NT2/D1 (cell line): Measurements from ENCODE around the gene GABRA5.

ENCODE experiments used
- DNase-seq: peaks from one replicate; pipeline ENCODE4 v3.0.0-alpha.2; 2011; ENCODE audit warnings: low read depth, low spot score
- H3K27me3 ChIP-seq: 2 replicates; pipeline ENCODE4 v1.6.0; 2011; ENCODE audit warnings: mild to moderate bottlenecking; ENCODE audit not compliant: insufficient read length, insufficient read depth
- H3K36me3 ChIP-seq: 2 replicates; pipeline ENCODE4 v1.6.1; 2011; ENCODE audit warnings: mild to moderate bottlenecking, low read length, mixed read lengths; ENCODE audit not compliant: insufficient read depth, insufficient read length
- H3K4me1 ChIP-seq: 2 replicates; pipeline ENCODE4 v1.5.1; 2011; ENCODE audit not compliant: insufficient read depth, insufficient read length
- H3K4me3 ChIP-seq: 2 replicates; pipeline ENCODE4 v1.5.1; 2011; ENCODE audit warnings: low read depth; ENCODE audit not compliant: insufficient read length
- H3K9ac ChIP-seq: 2 replicates; pipeline ENCODE4 v1.6.0; 2011; ENCODE audit warnings: low read depth; ENCODE audit not compliant: insufficient read length
- H3K9me3 ChIP-seq: 2 replicates; pipeline ENCODE4 v1.5.1; 2011; ENCODE audit warnings: mild to moderate bottlenecking, low read length; ENCODE audit not compliant: insufficient read depth
- SUZ12 ChIP-seq: IDR thresholded peaks from 2 replicates; pipeline ENCODE4 v1.6.1; 2011; ENCODE audit not compliant: insufficient read length, insufficient read depth; ENCODE audit errors: extremely low read depth
- YY1 ChIP-seq: IDR thresholded peaks from 2 replicates; pipeline ENCODE4 v1.6.1; 2011; ENCODE audit not compliant: insufficient read length, insufficient read depth
- ZNF274 ChIP-seq: IDR thresholded peaks from 2 replicates; pipeline ENCODE4 v1.6.1; 2011; ENCODE audit warnings: mild to moderate bottlenecking, low read depth, low read length

Gene GABRA5

DNA sequence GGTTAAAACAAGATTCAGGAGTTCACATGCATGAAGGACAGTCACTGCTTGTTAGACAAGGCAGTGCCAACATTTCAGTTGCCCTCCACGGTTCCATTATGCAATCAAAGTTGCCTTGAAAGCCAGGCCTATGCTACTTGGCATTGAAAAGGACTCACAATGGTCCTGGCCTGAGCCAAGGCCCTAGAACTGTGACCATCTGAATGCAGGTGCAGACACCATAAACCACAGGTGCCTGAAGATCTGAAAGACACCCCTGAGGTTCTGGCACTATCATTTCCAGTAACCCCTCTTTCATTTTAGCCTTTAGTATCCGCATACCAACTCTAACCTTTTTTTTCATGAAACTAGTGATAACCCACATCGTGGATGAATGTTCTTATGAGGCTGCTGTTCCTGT, 2.8 kb downstream of the GABRA5 start:
- TF ChIP-seq YY1 (no peak), SUZ12 (no peak), ZNF274 (no peak)
- DNase-seq = no peak
- Histone ChIP-seq H3K9ac (no peak overlapping the region), H3K27me3 (peaks cover 22% of the 10 kb centered on the region), H3K4me1 (peaks cover 3% of the 10 kb centered on the region), H3K36me3 (peaks cover 14% of the 10 kb centered on the region), H3K9me3 (no peaks in the 10 kb centered on the region), H3K4me3 (no peak overlapping the region)

DNA sequence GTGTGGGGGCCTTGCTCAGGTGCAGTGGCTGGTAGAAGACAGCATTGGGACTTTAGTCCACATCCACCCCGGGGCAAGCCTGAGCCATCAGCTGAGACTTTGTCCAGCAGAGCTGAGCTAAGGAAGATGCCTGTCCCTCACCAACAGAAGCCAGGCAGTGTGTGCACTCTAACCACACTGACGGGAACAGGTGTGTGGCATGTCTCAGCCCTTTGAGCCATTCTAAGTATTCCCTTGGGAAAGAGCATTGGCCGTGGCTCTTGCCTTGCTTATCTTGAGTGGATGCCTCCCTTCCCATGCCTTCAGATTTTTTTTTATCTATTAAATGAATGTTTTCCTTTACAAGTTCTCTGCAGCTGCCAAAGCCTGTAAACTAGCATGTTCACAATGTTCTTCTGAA, 3.5 kb downstream of the GABRA5 start:
- H3K9ac ChIP-seq = no peak overlapping the region
- H3K4me3 ChIP-seq = no peak overlapping the region
- TF ChIP-seq YY1 (no peak), ZNF274 (no peak), SUZ12 (no peak)
- H3K27me3 ChIP-seq = peaks cover 22% of the 10 kb centered on the region
- H3K4me1 ChIP-seq = peaks cover 3% of the 10 kb centered on the region
- H3K36me3 ChIP-seq = peaks cover 21% of the 10 kb centered on the region
- no peak for DNase-seq
- no peaks in the 10 kb centered on the region for H3K9me3 ChIP-seq

DNA sequence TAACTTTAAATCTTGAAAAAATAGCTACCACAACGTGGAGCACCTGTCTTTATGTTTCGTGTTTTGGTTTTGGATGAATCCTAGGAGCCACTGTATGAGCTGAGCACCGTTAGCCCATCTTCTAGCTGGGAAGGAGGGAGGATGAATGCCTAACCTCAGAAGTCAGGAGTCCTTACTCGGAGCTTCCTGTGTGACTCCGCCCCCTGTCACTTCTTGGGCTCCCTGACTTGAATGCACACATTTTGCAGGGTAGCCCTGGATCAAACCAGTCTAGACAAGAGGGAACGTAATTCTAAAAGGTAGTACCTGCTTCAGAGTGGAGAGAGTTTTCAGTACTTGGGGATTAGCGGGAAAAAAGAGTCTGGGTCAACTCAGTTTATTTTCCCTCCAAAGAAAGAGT, 5.3 kb downstream of the GABRA5 start:
- H3K9ac ChIP-seq = no peak overlapping the region
- H3K27me3 ChIP-seq = peaks cover 17% of the 10 kb centered on the region
- H3K4me3 ChIP-seq = no peak overlapping the region
- TF ChIP-seq ZNF274 (no peak), SUZ12 (no peak), YY1 (no peak)
- no peaks in the 10 kb centered on the region for H3K9me3 ChIP-seq
- peaks cover 23% of the 10 kb centered on the region for H3K36me3 ChIP-seq
- H3K4me1 ChIP-seq = peaks cover 3% of the 10 kb centered on the region
- no peak for DNase-seq

DNA sequence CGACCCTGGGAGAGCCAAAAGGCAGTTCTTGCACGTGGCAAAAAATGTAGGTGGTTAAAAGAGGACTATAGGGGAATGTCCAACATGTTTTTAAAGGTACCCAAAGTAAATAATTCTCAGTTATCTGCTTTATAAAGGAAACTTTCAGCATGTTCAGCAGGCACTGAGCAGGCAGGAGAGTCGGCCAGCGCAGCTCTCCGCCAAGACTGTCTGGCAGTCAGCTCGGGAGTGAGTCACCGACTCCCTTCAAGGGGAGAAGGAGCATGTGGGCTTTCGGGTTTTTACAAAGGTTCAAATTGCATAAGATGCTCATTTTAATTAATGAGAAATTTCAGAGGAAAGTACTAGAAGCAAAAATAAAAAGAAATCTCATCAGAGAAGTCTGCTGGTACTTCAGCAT, 7.0 kb downstream of the GABRA5 start:
- Histone ChIP-seq H3K9me3 (no peaks in the 10 kb centered on the region), H3K4me1 (peaks cover 3% of the 10 kb centered on the region), H3K9ac (no peak overlapping the region), H3K36me3 (peaks cover 25% of the 10 kb centered on the region), H3K27me3 (peaks cover 2% of the 10 kb centered on the region), H3K4me3 (no peak overlapping the region)
- TF ChIP-seq SUZ12 = no peak
- DNase-seq = no peak

DNA sequence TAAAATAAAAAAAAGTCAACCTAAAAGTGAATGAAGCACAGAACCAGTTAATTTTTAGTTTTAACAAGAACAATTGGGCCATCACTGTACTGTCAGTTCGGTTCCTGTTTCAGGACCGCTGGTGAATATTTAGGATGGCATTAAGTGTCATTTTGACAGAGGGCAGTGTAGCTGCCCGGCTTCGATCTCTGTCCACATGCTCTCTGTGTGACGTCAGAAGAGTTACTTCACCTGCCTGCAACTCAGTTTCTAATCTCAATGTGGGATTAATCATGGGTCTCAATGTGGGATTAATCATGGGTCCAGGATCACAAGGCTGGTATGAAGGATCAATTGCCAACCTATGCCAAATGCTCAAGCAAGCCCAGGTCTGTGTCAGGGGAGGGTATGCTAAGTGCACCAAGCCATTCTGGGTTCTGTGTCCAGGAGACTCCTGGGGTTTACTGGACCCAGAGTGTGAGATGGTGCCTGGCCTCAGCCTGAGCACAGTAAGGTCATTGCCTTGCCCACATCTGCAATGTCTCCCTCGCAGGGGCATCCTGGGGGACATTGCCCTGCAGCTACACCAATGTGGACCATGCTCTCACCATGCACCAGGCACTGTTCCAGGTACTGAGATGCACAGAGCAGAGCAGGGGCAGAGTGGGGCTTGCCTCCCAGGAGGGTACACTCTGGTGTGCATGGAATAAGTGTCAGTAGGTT, 8.1 kb downstream of the GABRA5 start:
- TF ChIP-seq SUZ12 (no peak), YY1 (no peak), ZNF274 (no peak)
- H3K9ac ChIP-seq = no peak overlapping the region

DNA sequence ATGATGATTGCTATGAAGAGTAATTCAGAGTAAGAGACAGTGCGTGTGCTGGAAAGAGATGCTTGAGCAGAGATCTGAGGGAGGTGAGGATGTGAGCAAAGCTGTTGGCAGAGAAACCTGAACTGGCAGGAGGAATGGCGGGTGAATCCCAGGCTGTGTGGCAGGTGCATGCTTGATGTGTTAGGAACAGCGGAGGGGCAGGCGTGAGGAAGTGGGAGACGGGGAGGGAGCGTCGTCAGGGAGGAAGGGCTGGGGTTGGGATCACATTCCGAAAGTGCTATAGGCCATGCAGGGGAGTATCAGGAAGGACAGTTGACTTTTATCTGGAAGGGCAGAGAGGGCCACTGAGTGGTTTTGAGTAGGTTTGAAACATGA, 8.6 kb downstream of the GABRA5 start:
- no peaks in the 10 kb centered on the region for H3K9me3 ChIP-seq
- H3K4me1 ChIP-seq = peaks cover 6% of the 10 kb centered on the region
- no peak for DNase-seq
- TF ChIP-seq YY1 = no peak
- TF ChIP-seq ZNF274 = no peak
- no peak for TF ChIP-seq SUZ12
- H3K9ac ChIP-seq = no peak overlapping the region
- H3K4me3 ChIP-seq = no peak overlapping the region
- H3K36me3 ChIP-seq = peaks cover 14% of the 10 kb centered on the region
- no peaks in the 10 kb centered on the region for H3K27me3 ChIP-seq

More for the DNA sequence above, 8.1 kb downstream of the GABRA5 start:
- Histone ChIP-seq H3K4me3 (no peak overlapping the region), H3K27me3 (no peaks in the 10 kb centered on the region), H3K9me3 (no peaks in the 10 kb centered on the region), H3K4me1 (peaks cover 6% of the 10 kb centered on the region), H3K36me3 (peaks cover 18% of the 10 kb centered on the region)
- DNase-seq = no peak

DNA sequence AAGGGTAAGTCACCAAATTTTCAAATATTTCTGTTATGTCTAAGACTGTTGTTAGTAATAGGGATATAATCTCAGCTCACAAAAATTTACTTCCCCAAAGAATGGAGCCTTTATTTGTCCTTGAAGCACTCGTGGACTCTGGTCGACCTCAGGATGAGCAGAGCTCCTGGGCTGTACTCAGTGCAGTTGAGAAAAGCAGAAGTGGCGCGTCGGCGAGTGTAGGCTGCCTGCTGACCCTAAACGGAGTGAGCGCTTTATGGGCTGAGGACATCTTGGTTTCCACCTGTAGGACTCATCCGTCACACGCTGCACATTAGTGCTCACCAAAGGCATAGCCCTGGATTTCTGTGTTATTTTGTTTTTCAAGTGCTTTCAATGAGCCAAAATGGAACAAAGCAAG, 11.0 kb downstream of the GABRA5 start:
- TF ChIP-seq YY1 (no peak), ZNF274 (no peak), SUZ12 (no peak)
- H3K36me3 ChIP-seq = peaks cover 32% of the 10 kb centered on the region
- no peaks in the 10 kb centered on the region for H3K9me3 ChIP-seq
- no peaks in the 10 kb centered on the region for H3K27me3 ChIP-seq
- H3K4me1 ChIP-seq = peaks cover 3% of the 10 kb centered on the region
- no peak overlapping the region for H3K9ac ChIP-seq
- DNase-seq = no peak
- H3K4me3 ChIP-seq = no peak overlapping the region
